Spleen (tissue), 7 donors: ENCODE measurements around the gene KCNJ16.

ENCODE experiments used
- POLR2A ChIP-seq, 3 donors: fragments of 450-650 bp; IDR thresholded peaks; one replicate each; pipeline ENCODE4 v1.5.1; 2017; ENCODE audit warnings: antibody characterized with exemption in 3 of 3, mild to moderate bottlenecking in 1 of 3
- POLR2AphosphoS5 ChIP-seq, 3 donors: sonication (generic); formaldehyde crosslinking; IDR thresholded peaks; one replicate each; pipeline ENCODE4 v1.5.1; 2017; ENCODE audit warnings: antibody characterized with exemption in 3 of 3
- TF ChIP-seq, protein P1 (sequence below), 11 experiments: fragments of 200-600 bp in 7 of 11; fragments of 450-650 bp in 4 of 11; sonication (generic) in 4 of 11; IDR thresholded peaks in 8 of 11; conservative IDR thresholded peaks in 3 of 11; 1 replicate in 7 of 11; 2 replicates in 4 of 11; pipeline versions ENCODE4 v1.4.0 to v1.8.0; 2016 to 2021; ENCODE audit warnings: antibody characterized with exemption in 11 of 11, inconsistent platforms in 4 of 11, mild to moderate bottlenecking in 1 of 11
- donor health status: DM: no; HTN: no; CAD: no; lungs with moderate emphysema.
- donor health status: DM: no; HTN: no; CAD: no.
- donor health status: DM: no; HTN: no; CAD: no.

DNA sequence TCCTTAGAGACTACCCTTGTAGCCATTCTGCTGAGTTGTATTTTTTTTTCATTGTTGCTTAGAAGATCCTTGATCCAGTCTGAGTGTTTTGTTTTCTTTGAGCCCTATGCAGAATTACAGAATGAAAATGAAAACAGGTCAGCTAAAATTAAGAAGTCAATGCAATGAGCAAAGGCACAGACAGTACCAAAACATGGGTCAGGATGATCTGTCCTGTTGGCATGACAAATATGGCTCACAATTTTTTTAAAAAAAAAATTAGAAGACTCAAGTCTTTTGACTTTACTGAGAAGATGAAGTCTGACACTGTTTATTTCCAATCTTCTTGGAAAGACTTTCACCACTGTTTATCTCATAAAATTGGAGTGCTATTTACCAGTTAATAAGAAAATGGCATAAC, 32.4 kb downstream of the KCNJ16 start:
- TF ChIP-seq, protein P1, sequence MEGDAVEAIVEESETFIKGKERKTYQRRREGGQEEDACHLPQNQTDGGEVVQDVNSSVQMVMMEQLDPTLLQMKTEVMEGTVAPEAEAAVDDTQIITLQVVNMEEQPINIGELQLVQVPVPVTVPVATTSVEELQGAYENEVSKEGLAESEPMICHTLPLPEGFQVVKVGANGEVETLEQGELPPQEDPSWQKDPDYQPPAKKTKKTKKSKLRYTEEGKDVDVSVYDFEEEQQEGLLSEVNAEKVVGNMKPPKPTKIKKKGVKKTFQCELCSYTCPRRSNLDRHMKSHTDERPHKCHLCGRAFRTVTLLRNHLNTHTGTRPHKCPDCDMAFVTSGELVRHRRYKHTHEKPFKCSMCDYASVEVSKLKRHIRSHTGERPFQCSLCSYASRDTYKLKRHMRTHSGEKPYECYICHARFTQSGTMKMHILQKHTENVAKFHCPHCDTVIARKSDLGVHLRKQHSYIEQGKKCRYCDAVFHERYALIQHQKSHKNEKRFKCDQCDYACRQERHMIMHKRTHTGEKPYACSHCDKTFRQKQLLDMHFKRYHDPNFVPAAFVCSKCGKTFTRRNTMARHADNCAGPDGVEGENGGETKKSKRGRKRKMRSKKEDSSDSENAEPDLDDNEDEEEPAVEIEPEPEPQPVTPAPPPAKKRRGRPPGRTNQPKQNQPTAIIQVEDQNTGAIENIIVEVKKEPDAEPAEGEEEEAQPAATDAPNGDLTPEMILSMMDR (IDR thresholded peaks at IDR 0.05 in 8 of 11, conservative IDR thresholded peaks at IDR 0.05 in 3 of 11) = no peak
- TF ChIP-seq POLR2AphosphoS5 (IDR thresholded peaks at IDR 0.05) (no peak), POLR2A (IDR thresholded peaks at IDR 0.05) (no peak)
